GM15510 (cell line): ENCODE measurements around the gene ZNF367.

Source experiments
- POLR2A ChIP-seq: IDR thresholded peaks from 3 replicates; pipeline ENCODE4 v1.6.1; 2011; ENCODE audit warnings: borderline replicate concordance; ENCODE audit not compliant: insufficient read length; ENCODE audit errors: extremely low read depth

The ZNF367 gene

GRCh38 chr9:96376891-96377874 lies 41.0 kb downstream of the ZNF367 start:
- TF ChIP-seq POLR2A: no peak

- TF ChIP-seq POLR2A: no peak
Observed at GRCh38 chr9:96367943-96368342, 50.2 kb downstream of the ZNF367 start.

GRCh38 chr9:96363175-96363967 lies 54.8 kb downstream of the ZNF367 start:
- no peak for TF ChIP-seq POLR2A

- no peak for TF ChIP-seq POLR2A
Observed at GRCh38 chr9:96361668-96362067, 56.5 kb downstream of the ZNF367 start.

GRCh38 chr9:96360976-96361375 lies 57.2 kb downstream of the ZNF367 start:
- TF ChIP-seq POLR2A: no peak

GRCh38 chr9:96350866-96351265 lies 67.3 kb downstream of the ZNF367 start:
- no peak for TF ChIP-seq POLR2A

GRCh38 chr9:96348261-96348660 lies 69.9 kb downstream of the ZNF367 start:
- TF ChIP-seq POLR2A: no peak

- no peak for TF ChIP-seq POLR2A
Observed at GRCh38 chr9:96345551-96345950, 72.6 kb downstream of the ZNF367 start.

- no peak for TF ChIP-seq POLR2A
Observed at GRCh38 chr9:96344458-96345180, 73.6 kb downstream of the ZNF367 start.

- no peak for TF ChIP-seq POLR2A
Observed at GRCh38 chr9:96343515-96344360, 74.4 kb downstream of the ZNF367 start.

GRCh38 chr9:96342571-96343245 lies 75.5 kb downstream of the ZNF367 start:
- no peak for TF ChIP-seq POLR2A

GRCh38 chr9:96340707-96341106 lies 77.5 kb downstream of the ZNF367 start:
- no peak for TF ChIP-seq POLR2A

- TF ChIP-seq POLR2A: no peak
Observed at GRCh38 chr9:96338299-96338698, 79.9 kb downstream of the ZNF367 start.
